ENCODE data around the gene PROK2. TPM values are rescaled to one million over a fixed set of nuclear protein-coding genes. Genes with fewer than 3 reads are reported as not detected.

Gene PROK2
- total RNA-seq, 2 experiments from 2014 or later = 0.32 to 0.37 TPM

- intact Hi-C loops (cut with DNase I, micrococcal nuclease) = no loop called here
- peaks cover 21% of the 10 kb centered on the region for H3K4me1 Mint-ChIP-seq
- no peak overlapping the region for H3K27ac Mint-ChIP-seq
- POLR2A ChIA-PET = interaction anchor here (0.6 kb wide), 1 partner anchor 148 kb away, joined by 3 read pairs; no protein-coding TSS in a partner anchor
- peaks cover 7% of the 10 kb centered on the region for H3K9me3 Mint-ChIP-seq (ENCODE audit: low read depth)
- peaks cover 9% of the 10 kb centered on the region for H3K27me3 Mint-ChIP-seq
- no peak overlapping the region for H3K4me3 Mint-ChIP-seq
- no peaks in the 10 kb centered on the region for H3K36me3 Mint-ChIP-seq (ENCODE audit: low read depth)
- no peak for DNase-seq
- CTCF ChIA-PET = interaction anchor here (0.7 to 1.8 kb wide), 4 partner anchors 9 to 169 kb away, joined by 3 to 8 read pairs (median 4); no protein-coding TSS in a partner anchor
- no peak for ATAC-seq
Measured at GRCh38 chr3:71733319-71733718, 51.6 kb downstream of the PROK2 start.

GRCh38 chr3:71732637-71733036 lies 52.3 kb downstream of the PROK2 start:
- ChIA-PET CTCF (interaction anchor here (0.6 to 1.8 kb wide), 4 partner anchors 13 to 1024 kb away, joined by 3 to 8 read pairs (median 4); no protein-coding TSS in a partner anchor), POLR2A (no interaction called here)
- Mint-ChIP-seq H3K27me3 (peaks cover 5% of the 10 kb centered on the region), H3K27ac (no peak overlapping the region), H3K4me3 (no peak overlapping the region), H3K9me3 (ENCODE audit: low read depth) (peaks cover 7% of the 10 kb centered on the region), H3K36me3 (ENCODE audit: low read depth) (no peaks in the 10 kb centered on the region), H3K4me1 (peaks cover 23% of the 10 kb centered on the region)
- ATAC-seq (no peak), DNase-seq (no peak)
- intact Hi-C loops (cut with DNase I, micrococcal nuclease) = no loop called here

- ChIA-PET POLR2A (no interaction called here), CTCF (interaction anchor here (0.6 to 3.4 kb wide), 14 partner anchors 12 to 1144 kb away, joined by 3 to 28 read pairs (median 4); no protein-coding TSS in a partner anchor)
- DNase-seq (no peak), ATAC-seq (no peak)
- intact Hi-C loops (cut with DNase I, micrococcal nuclease) = loop anchor here (5.0 to 10.0 kb wide), 5 partner anchors 534 to 1266 kb away; partner anchors contain the start of gene PPP4R2 (in 1 of the 2)
- no peaks in the 10 kb centered on the region for H3K9me3 Mint-ChIP-seq (ENCODE audit: low read depth)
- no peak overlapping the region for H3K27ac Mint-ChIP-seq
- H3K4me1 Mint-ChIP-seq = peaks cover 39% of the 10 kb centered on the region
- H3K27me3 Mint-ChIP-seq = no peaks in the 10 kb centered on the region
- H3K36me3 Mint-ChIP-seq (ENCODE audit: low read depth) = no peaks in the 10 kb centered on the region
- H3K4me3 Mint-ChIP-seq = no peak overlapping the region
Measured at GRCh38 chr3:71728632-71729342, 56.2 kb downstream of the PROK2 start.

GRCh38 chr3:71726146-71726545 lies 58.8 kb downstream of the PROK2 start:
- POLR2A ChIA-PET = no interaction called here
- H3K27ac Mint-ChIP-seq = peak overlapping the region; percentile 88
- intact Hi-C loops (cut with DNase I, micrococcal nuclease) = loop anchor here (2.0 to 10.0 kb wide), 6 partner anchors 15 to 1269 kb away; partner anchors contain the start of gene PPP4R2 (in 1 of the 2)
- H3K36me3 Mint-ChIP-seq (ENCODE audit: low read depth) = peaks cover 6% of the 10 kb centered on the region
- DNase-seq (peak; percentile 51), ATAC-seq (peak; percentile 21)
- no peaks in the 10 kb centered on the region for H3K27me3 Mint-ChIP-seq
- CTCF ChIA-PET = interaction anchor here (1.5 kb wide), 1 partner anchor 133 kb away, joined by 4 read pairs; no protein-coding TSS in a partner anchor
- peaks cover 63% of the 10 kb centered on the region for H3K4me1 Mint-ChIP-seq
- peak overlapping the region; percentile 91 for H3K4me3 Mint-ChIP-seq
- H3K9me3 Mint-ChIP-seq (ENCODE audit: low read depth) = no peaks in the 10 kb centered on the region

GRCh38 chr3:71725271-71725991 lies 59.5 kb downstream of the PROK2 start, which contains the start of gene EIF4E3:
EIF4E3 (minus strand) TSS chr3:71725402; CDS start chr3:71725367, 35 bp downstream.
- Mint-ChIP-seq H3K4me1 (peaks cover 67% of the 10 kb centered on the region), H3K36me3 (ENCODE audit: low read depth) (peaks cover 13% of the 10 kb centered on the region), H3K9me3 (ENCODE audit: low read depth) (no peaks in the 10 kb centered on the region), H3K27me3 (no peaks in the 10 kb centered on the region), H3K27ac (peak within 1 kb of the TSS; percentile 95), H3K4me3 (peak within 1 kb of the TSS; percentile 91)
- ATAC-seq (peak; percentile 34), DNase-seq (peak; percentile 65)
- POLR2A ChIA-PET = no interaction called here
- intact Hi-C loops (cut with DNase I, micrococcal nuclease) = loop anchor here (1.0 to 10.0 kb wide), 7 partner anchors 149 to 1269 kb away; partner anchors contain the start of genes PPP4R2 (in 1 of the 2) and SHQ1 (in 1 of the 2)
- CTCF ChIA-PET = interaction anchor here (0.6 to 2.5 kb wide), 5 partner anchors 13 to 342 kb away, joined by 3 to 8 read pairs (median 4); no protein-coding TSS in a partner anchor

GRCh38 chr3:71724584-71725270 lies 60.2 kb downstream of the PROK2 start:
- H3K4me1 Mint-ChIP-seq = peaks cover 64% of the 10 kb centered on the region
- ATAC-seq (peak; percentile 24), DNase-seq (peak; percentile 62)
- peak overlapping the region; percentile 77 for H3K4me3 Mint-ChIP-seq
- intact Hi-C loops (cut with DNase I, micrococcal nuclease) = loop anchor here (1.0 to 10.0 kb wide), 10 partner anchors 63 to 1270 kb away; partner anchors contain the start of genes SHQ1 (in 2 of the 2), PPP4R2 (in 1 of the 2), PROK2 (in 1 of the 2) and RYBP (in 1 of the 2)
- H3K9me3 Mint-ChIP-seq (ENCODE audit: low read depth) = no peaks in the 10 kb centered on the region
- H3K36me3 Mint-ChIP-seq (ENCODE audit: low read depth) = peaks cover 13% of the 10 kb centered on the region
- H3K27me3 Mint-ChIP-seq = no peaks in the 10 kb centered on the region
- ChIA-PET CTCF (interaction anchor here (0.6 to 2.5 kb wide), 5 partner anchors 9 to 341 kb away, joined by 3 to 8 read pairs (median 4); no protein-coding TSS in a partner anchor), POLR2A (no interaction called here)
- H3K27ac Mint-ChIP-seq = peak overlapping the region; percentile 95

GRCh38 chr3:71724171-71724453 lies 60.8 kb downstream of the PROK2 start:
- DNase-seq (no peak), ATAC-seq (no peak)
- Mint-ChIP-seq H3K4me3 (peak overlapping the region; percentile 77), H3K27ac (peak overlapping the region; percentile 95), H3K4me1 (peaks cover 63% of the 10 kb centered on the region), H3K36me3 (ENCODE audit: low read depth) (peaks cover 13% of the 10 kb centered on the region), H3K9me3 (ENCODE audit: low read depth) (no peaks in the 10 kb centered on the region), H3K27me3 (no peaks in the 10 kb centered on the region)
- intact Hi-C loops (cut with DNase I, micrococcal nuclease) = loop anchor here (1.0 to 10.0 kb wide), 7 partner anchors 63 to 1271 kb away; partner anchors contain the start of genes SHQ1 (in 2 of the 2), PPP4R2 (in 1 of the 2), PROK2 (in 1 of the 2) and RYBP (in 1 of the 2)
- ChIA-PET POLR2A (no interaction called here), CTCF (interaction anchor here (0.8 to 2.5 kb wide), 4 partner anchors 10 to 21 kb away, joined by 3 to 8 read pairs (median 5); no protein-coding TSS in a partner anchor)

- peaks cover 65% of the 10 kb centered on the region for H3K4me1 Mint-ChIP-seq
- DNase-seq (peak; percentile 70), ATAC-seq (peak; percentile 57)
- intact Hi-C loops (cut with DNase I, micrococcal nuclease) = loop anchor here (1.0 to 10.0 kb wide), 9 partner anchors 19 to 1271 kb away; partner anchors contain the start of genes SHQ1 (in 2 of the 2), PPP4R2 (in 1 of the 2), PROK2 (in 1 of the 2) and RYBP (in 1 of the 2)
- no peaks in the 10 kb centered on the region for H3K27me3 Mint-ChIP-seq
- CTCF ChIA-PET = interaction anchor here (0.8 to 2.5 kb wide), 4 partner anchors 10 to 20 kb away, joined by 3 to 8 read pairs (median 6); no protein-coding TSS in a partner anchor
- peak overlapping the region; percentile 95 for H3K27ac Mint-ChIP-seq
- POLR2A ChIA-PET = interaction anchor here (0.6 kb wide), 1 partner anchor 260 kb away, joined by 3 read pairs; no protein-coding TSS in a partner anchor
- peaks cover 13% of the 10 kb centered on the region for H3K36me3 Mint-ChIP-seq (ENCODE audit: low read depth)
- H3K9me3 Mint-ChIP-seq (ENCODE audit: low read depth) = no peaks in the 10 kb centered on the region
- peak overlapping the region; percentile 77 for H3K4me3 Mint-ChIP-seq
Measured at GRCh38 chr3:71723452-71724170, 61.3 kb downstream of the PROK2 start.

GRCh38 chr3:71722693-71723092 lies 62.3 kb downstream of the PROK2 start:
- ChIA-PET POLR2A (no interaction called here), CTCF (interaction anchor here (0.8 to 2.5 kb wide), 2 partner anchors 9 to 19 kb away, joined by 4 to 7 read pairs; no protein-coding TSS in a partner anchor)
- H3K27me3 Mint-ChIP-seq = no peaks in the 10 kb centered on the region
- H3K36me3 Mint-ChIP-seq (ENCODE audit: low read depth) = peaks cover 13% of the 10 kb centered on the region
- no peaks in the 10 kb centered on the region for H3K9me3 Mint-ChIP-seq (ENCODE audit: low read depth)
- ATAC-seq (no peak), DNase-seq (no peak)
- peaks cover 69% of the 10 kb centered on the region for H3K4me1 Mint-ChIP-seq
- H3K27ac Mint-ChIP-seq = peak overlapping the region; percentile 95
- intact Hi-C loops (cut with DNase I, micrococcal nuclease) = loop anchor here (2.0 to 10.0 kb wide), 7 partner anchors 18 to 1272 kb away; partner anchors contain the start of genes PPP4R2 (in 1 of the 2), PROK2 (in 1 of the 2) and RYBP (in 1 of the 2)
- H3K4me3 Mint-ChIP-seq = peak overlapping the region; percentile 46

Data from activated CD4-positive, alpha-beta T cell treated with anti-CD3 and anti-CD28 coated beads for 36 hours (primary cell).